IPS DF 6.9 (cell line): ENCODE data around the gene CYSLTR1.
"Not testable (repeated sequence)": the region's sequence is repeated elsewhere in the genome, so short reads cannot be mapped to it uniquely, and the experiment has no call there.

Experiments
- DNase-seq: peaks from one replicate; pipeline ENCODE4 v3.0.0-alpha.2; 2013; ENCODE audit warnings: low read depth, low spot score
- H3K27ac ChIP-seq: one replicate; pipeline ENCODE4 v1.5.1; 2013; ENCODE audit warnings: low read length, control low read depth
- H3K27me3 ChIP-seq: 2 replicates; pipeline ENCODE4 v1.6.1; 2013; ENCODE audit warnings: mild to moderate bottlenecking, low read length; ENCODE audit not compliant: control insufficient read depth, insufficient read depth
- H3K36me3 ChIP-seq: 2 replicates; pipeline ENCODE4 v1.6.1; 2013; ENCODE audit warnings: low read length; ENCODE audit not compliant: control insufficient read depth, insufficient read depth
- H3K4me1 ChIP-seq: 2 replicates; pipeline ENCODE4 v1.6.1; 2013; ENCODE audit warnings: low read length; ENCODE audit not compliant: control insufficient read depth, insufficient read depth
- H3K4me3 ChIP-seq: 2 replicates; pipeline ENCODE4 v1.5.1; 2013; ENCODE audit warnings: mild to moderate bottlenecking, low read length
- H3K9me3 ChIP-seq: 2 replicates; pipeline ENCODE4 v1.6.1; 2013; ENCODE audit warnings: low read length, inconsistent platforms; ENCODE audit not compliant: control insufficient read depth, insufficient read depth
- WGBS: extraction: QIAGEN DNeasy Blood & Tissue Kit; methylation state at CpG from one replicate; pipeline ENCODE4 v1.1.7; 2013; ENCODE audit warnings: mixed read lengths, missing lambda C conversion rate; ENCODE audit not compliant: insufficient read length, insufficient coverage; 5-methylcytosine and 5-hydroxymethylcytosine counted together

Gene CYSLTR1

DNA sequence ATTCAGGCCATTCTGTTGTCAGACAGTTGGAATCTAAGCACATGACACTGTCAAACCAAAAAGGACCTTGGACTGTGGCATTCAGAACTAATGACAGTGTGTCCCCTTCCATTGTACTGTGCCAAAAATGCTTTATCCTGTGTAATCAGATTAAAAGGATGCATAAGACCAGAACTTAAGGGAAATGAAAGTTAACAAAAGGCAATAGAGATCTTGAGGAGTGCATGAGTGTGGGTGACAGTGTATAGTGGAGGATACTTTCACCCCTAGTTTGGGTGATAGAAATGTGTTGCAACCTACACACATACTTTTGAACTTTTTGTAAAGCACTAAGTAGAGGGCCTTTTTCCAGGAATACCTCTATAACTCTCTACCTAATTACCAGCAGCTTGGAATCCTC lies 4.5 kb downstream of the CYSLTR1 start:
- no peaks in the 10 kb centered on the region for H3K36me3 ChIP-seq
- no peaks in the 10 kb centered on the region for H3K27me3 ChIP-seq
- no peaks in the 10 kb centered on the region for H3K9me3 ChIP-seq
- H3K4me3 ChIP-seq = no peak overlapping the region
- DNase-seq = no peak
- H3K4me1 ChIP-seq = no peaks in the 10 kb centered on the region
- no peak overlapping the region for H3K27ac ChIP-seq

DNA sequence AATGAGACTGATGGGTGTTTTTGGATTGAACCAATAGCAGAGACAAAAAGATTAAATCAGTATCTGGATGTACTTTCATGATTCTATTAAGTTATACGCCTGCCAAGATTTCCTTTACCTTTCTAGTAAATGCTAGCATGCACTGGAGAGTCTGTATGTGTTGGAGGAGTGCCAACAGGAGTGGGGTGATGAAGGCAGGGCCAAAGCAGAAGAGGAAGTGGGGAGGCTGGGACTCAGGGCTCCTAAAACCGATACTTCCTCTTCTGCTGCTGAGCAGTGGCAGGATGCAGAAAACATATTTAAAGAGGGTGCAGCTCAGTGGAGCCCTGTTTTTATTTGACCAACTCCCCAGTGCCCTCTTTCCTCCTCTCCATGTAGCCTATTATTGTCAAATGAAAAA lies 5.6 kb downstream of the CYSLTR1 start:
- Histone ChIP-seq H3K27me3 (no peaks in the 10 kb centered on the region), H3K27ac (no peak overlapping the region), H3K36me3 (no peaks in the 10 kb centered on the region), H3K4me1 (no peaks in the 10 kb centered on the region), H3K9me3 (no peaks in the 10 kb centered on the region), H3K4me3 (no peak overlapping the region)
- no CpG with 5 or more reads among the region's 2 CpGs for WGBS
- DNase-seq = no peak

DNA sequence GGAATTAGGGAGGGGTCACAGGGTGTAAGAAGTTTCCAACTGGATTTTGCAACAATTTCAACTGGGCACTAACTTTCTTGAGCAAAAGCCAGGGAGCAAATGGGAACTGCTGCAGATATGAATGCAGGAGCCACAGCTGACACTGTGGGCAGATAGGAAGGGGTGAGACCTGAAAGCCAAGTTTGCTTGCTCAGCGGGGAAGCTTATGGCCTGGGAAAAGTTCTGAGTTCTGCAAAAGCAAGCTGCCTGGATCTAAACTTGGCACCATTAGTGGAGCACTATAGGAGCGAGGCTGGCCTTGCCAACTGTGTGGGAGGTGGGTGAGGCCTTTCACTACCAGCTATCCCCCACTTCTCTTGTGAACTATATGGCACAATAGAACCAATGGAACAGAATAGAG lies 11.1 kb downstream of the CYSLTR1 start:
- no CpG with 5 or more reads among the region's 2 CpGs for WGBS

DNA sequence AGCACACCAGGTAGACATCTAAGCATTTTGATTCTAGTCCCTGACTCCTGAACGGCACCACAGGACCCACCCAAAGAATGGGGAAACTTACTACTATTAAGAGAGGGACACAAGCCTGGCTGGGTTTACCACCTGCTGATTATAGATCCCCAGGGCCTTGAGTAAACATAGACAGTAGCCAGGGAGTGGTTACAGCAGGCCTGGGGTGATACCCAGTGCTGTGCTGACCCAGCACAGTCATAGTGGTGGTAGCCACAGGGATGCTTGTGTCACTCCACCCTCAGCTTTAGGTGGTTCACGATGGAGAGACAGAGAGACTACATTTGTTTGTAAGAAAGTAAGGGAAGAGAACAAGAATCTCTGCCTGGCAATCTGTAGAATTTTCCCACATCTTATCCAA lies 11.7 kb downstream of the CYSLTR1 start:
- Histone ChIP-seq H3K36me3 (no peaks in the 10 kb centered on the region), H3K4me3 (no peak overlapping the region), H3K27me3 (no peaks in the 10 kb centered on the region), H3K27ac (no peak overlapping the region), H3K9me3 (no peaks in the 10 kb centered on the region), H3K4me1 (no peaks in the 10 kb centered on the region)
- WGBS = no CpG with 5 or more reads among the region's 2 CpGs
- no peak for DNase-seq

More for the DNA sequence above, 11.1 kb downstream of the CYSLTR1 start:
- H3K36me3 ChIP-seq = no peaks in the 10 kb centered on the region
- H3K9me3 ChIP-seq = no peaks in the 10 kb centered on the region
- no peak overlapping the region for H3K27ac ChIP-seq
- no peaks in the 10 kb centered on the region for H3K4me1 ChIP-seq
- no peaks in the 10 kb centered on the region for H3K27me3 ChIP-seq
- no peak overlapping the region for H3K4me3 ChIP-seq
- no peak for DNase-seq

DNA sequence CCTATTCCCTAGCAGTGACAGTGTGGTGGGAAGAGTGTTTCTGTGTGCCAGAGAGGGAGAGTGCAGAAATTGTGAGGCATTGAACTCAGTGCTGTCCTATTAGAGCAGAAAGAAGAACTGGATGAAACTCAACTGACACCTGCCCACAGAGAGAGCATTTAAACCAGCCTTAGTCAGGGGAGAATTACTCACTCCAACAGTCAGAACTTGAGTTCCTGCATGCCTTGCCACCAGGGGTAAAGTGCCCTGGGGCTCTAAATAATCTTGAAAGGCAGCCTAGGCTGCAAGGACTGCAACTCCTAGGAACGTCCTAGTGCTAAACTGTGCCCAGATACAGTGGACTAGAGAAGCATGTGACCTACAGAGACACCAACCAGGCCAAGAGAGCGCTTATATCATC lies 12.8 kb downstream of the CYSLTR1 start:
- Histone ChIP-seq H3K27me3 (no peaks in the 10 kb centered on the region), H3K4me1 (no peaks in the 10 kb centered on the region), H3K4me3 (no peak overlapping the region), H3K9me3 (no peaks in the 10 kb centered on the region), H3K27ac (no peak overlapping the region), H3K36me3 (no peaks in the 10 kb centered on the region)
- DNase-seq = no peak
- WGBS = no CpG with 5 or more reads among the region's 2 CpGs

DNA sequence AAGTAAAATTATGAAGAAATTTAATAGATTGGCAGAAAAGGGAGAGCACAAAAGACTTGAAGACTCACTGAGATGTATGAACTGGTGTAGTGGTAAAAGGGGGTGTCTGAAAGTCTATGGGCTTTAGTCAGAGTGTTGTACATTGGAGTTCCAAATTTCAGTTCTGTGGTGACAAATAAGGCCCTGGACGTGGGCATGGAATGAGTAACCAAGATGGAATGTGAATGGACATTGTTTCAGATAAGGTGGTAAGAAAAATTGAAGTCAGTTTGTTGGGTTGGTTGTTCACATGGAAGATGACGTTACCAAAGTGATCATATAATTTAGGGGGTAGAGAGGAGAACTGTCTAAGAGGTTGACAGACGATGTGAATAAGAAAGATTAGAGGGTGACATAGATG lies 13.9 kb downstream of the CYSLTR1 start:
- Histone ChIP-seq H3K27ac (no peak overlapping the region), H3K4me3 (no peak overlapping the region), H3K4me1 (no peaks in the 10 kb centered on the region), H3K9me3 (no peaks in the 10 kb centered on the region), H3K27me3 (no peaks in the 10 kb centered on the region), H3K36me3 (no peaks in the 10 kb centered on the region)
- no peak for DNase-seq
- no CpG with 5 or more reads among the region's 3 CpGs for WGBS

DNA sequence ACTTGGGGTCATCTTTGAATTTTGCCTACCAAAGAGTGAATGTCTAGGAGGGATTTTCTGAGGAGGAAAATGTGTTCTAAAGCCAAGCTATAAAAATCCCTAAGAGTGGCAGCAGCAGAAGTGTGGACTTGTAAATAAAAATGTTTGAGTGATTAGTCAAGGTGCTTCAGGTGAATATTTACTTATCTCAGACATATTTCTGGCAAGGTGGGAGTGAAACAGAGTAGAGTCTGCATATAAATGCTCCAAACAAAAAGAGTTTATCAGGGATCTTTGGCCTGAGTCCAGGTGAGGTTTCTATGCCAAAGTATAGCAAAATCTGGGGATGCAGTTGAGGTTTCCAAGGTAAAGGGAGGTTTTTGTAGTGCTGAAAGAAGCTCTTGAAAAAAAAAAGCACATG lies 19.7 kb downstream of the CYSLTR1 start:
- H3K4me3 ChIP-seq = no peak overlapping the region
- no peaks in the 10 kb centered on the region for H3K36me3 ChIP-seq
- no peaks in the 10 kb centered on the region for H3K4me1 ChIP-seq
- no peaks in the 10 kb centered on the region for H3K27me3 ChIP-seq
- H3K9me3 ChIP-seq = no peaks in the 10 kb centered on the region
- no peak overlapping the region for H3K27ac ChIP-seq
- no peak for DNase-seq

DNA sequence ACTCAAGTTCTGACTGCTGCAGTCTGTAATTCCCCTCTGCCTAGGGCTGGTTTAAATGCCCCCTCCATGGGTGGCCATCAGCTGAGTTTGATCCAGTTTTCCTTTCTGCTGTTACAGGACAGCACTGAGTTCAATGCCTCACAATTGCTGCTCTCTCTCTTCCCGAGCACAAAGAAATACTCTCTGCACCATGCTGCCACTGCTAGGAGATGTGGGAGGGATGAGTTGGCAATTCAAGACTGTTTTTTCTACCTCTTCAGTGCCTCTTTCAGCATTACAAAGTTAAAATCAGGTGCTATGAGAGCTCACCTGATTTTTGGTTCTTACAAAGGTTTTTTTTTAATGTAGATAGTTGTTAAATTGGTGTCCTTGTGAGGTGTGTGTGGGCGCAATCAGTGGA lies 24.3 kb downstream of the CYSLTR1 start:
- no peak for DNase-seq
- Histone ChIP-seq H3K36me3 (no peaks in the 10 kb centered on the region), H3K27me3 (no peaks in the 10 kb centered on the region), H3K27ac (no peak overlapping the region), H3K4me1 (no peaks in the 10 kb centered on the region), H3K4me3 (no peak overlapping the region), H3K9me3 (no peaks in the 10 kb centered on the region; the same call in 1 of the 2 replicates)
- WGBS = no CpG with 5 or more reads among the region's 2 CpGs

DNA sequence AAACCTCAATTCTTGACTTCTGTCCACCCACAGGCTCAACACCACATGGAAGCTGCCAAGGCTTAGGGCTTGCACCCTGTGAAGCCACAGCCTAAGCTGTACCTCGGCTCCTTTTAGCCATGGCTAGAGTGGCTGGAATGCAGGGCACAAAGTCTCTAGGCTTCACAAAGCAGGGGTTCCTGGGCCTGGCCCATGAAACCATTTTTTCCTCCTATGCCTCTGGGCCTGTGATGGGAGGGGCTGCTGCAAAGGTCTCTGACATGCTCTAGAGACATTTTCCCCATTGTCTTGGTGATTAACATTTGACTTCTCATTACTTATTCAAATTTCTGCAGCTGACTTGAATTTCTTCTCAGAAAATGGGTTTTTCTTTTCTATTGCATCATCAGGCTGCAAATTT lies 26.5 kb downstream of the CYSLTR1 start:
- H3K36me3 ChIP-seq, DNase-seq, H3K27me3 ChIP-seq, H3K9me3 ChIP-seq, H3K4me1 ChIP-seq, H3K4me3 ChIP-seq, H3K27ac ChIP-seq: not testable (repeated sequence)
- WGBS = no CpG with 5 or more reads among the region's 1 CpG

DNA sequence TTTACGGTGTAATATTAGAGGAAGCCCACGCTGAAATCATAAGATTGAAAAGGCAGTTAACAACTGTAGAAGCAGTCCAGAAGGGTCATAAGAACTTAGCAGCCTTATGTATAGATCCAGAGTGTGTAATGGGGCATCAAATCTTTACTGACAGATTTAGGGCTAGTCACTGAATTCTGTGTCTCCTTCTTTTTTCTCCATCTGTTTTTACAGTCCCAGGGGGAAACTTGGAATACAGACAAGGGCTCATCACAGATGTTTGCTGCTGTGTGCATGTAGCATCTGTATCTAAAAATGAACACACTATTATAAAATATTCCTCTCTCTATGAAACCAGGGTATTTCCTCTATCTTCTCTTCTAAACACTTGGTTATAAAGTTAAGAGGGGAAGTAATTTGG lies 43.9 kb downstream of the CYSLTR1 start:
- Histone ChIP-seq H3K27me3 (no peaks in the 10 kb centered on the region), H3K4me3 (no peak overlapping the region), H3K36me3 (no peaks in the 10 kb centered on the region), H3K4me1 (no peaks in the 10 kb centered on the region), H3K9me3 (no peaks in the 10 kb centered on the region), H3K27ac (no peak overlapping the region)
- no CpG with 5 or more reads among the region's 2 CpGs for WGBS
- DNase-seq = no peak

DNA sequence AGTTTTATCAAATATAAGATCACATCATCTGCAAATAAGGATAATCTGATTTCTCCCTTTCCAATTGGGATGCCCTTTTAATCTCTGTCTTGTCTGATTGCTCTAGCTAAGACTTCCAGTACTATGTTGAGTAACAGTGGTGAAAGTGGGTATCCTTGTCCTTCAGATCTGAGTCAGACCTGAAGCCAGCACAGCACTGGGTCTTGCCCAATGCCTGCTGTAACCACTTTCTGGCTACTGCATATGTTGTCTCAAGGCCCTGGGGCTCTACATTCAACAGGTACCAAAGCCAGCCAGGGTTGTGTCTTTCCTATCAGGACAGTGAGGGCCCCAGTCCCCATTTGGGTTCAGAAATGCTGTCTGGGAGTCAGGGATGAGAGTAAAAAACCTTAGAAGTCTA lies 90.3 kb downstream of the CYSLTR1 start:
- no peak for DNase-seq

DNA sequence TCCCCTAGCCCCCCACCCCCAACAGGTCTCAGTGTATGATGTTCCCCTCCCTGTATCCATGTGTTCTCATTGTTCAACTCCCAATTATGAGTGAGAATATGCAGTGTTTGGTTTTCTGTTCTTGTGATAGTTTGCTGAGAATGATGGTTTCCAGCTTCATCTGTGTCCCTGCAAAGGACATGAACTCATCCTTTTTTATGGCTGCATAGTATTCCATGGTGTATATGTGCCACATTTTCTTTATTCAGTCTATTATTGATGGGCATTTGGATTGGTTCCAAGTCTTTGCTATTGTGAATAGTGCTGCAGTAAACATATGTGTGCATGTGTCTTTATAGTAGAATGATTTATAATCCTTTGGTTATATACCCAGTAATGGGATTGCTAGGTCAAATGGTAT lies 101.4 kb downstream of the CYSLTR1 start:
- H3K9me3 ChIP-seq, H3K27me3 ChIP-seq, H3K4me3 ChIP-seq, H3K4me1 ChIP-seq, H3K36me3 ChIP-seq, H3K27ac ChIP-seq, DNase-seq: not testable (repeated sequence)

More for the DNA sequence above, 90.3 kb downstream of the CYSLTR1 start:
- Histone ChIP-seq H3K4me1 (no peaks in the 10 kb centered on the region), H3K4me3 (no peak overlapping the region), H3K36me3 (no peaks in the 10 kb centered on the region), H3K9me3 (no peaks in the 10 kb centered on the region), H3K27me3 (no peaks in the 10 kb centered on the region), H3K27ac (no peak overlapping the region)
